GF-D8 (cell line): ENCODE measurements around the gene ASPM.
"Not testable (repeated sequence)": the region's sequence is repeated elsewhere in the genome, so short reads cannot be mapped to it uniquely, and the experiment has no call there.

Experiments
- DNase-seq: peaks from one replicate; lab custom pipeline; 2025; lab: John Stamatoyannopoulos, UW

ASPM gene

DNA sequence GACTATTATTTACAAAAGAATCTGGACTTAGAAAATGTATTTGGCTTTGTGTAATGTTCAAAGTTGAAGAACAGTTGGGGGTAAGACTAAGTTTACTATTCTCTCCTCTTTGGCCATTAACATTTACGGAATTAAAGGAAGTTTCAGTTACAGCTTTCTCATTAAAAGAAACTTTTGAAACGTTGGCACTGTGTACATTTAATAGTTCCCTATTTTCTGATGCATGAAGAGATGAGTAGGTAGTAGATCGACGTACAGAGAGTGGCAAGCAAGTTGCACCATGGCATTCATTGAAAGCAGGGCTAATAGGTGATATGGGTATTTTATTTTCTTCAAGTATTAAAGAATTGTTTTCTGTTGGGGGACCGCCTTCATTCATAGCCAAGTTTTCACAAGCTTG is 3.2 kb downstream of the ASPM start:
- DNase-seq, result no peak

- DNase-seq, result no peak
Measured at GRCh38 chr1:197141575-197141974, 4.9 kb downstream of the ASPM start.

DNA sequence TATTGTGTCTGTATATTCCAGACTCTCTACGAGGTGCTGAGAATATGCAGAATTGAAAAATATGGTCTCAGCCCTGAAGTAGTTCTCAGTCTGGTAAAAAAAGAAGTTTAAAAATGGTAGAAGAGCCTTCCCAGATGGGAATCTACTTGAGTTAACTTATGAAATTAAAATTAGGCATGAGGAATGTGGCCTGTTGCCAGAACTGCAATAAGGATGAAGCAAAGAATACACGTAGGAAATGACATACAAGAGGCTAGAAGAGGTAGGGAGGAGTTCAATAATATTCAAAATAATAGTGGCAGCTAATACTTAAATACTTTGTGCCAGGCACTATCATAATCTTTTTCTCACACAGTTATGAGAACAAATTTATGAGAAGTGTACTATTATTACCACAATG is 6.3 kb downstream of the ASPM start:
- DNase-seq, result no peak

GRCh38 chr1:197139169-197139568 is 7.3 kb downstream of the ASPM start:
- DNase-seq, result no peak

GRCh38 chr1:197137322-197137721 is 9.1 kb downstream of the ASPM start:
- DNase-seq, result no peak

DNA sequence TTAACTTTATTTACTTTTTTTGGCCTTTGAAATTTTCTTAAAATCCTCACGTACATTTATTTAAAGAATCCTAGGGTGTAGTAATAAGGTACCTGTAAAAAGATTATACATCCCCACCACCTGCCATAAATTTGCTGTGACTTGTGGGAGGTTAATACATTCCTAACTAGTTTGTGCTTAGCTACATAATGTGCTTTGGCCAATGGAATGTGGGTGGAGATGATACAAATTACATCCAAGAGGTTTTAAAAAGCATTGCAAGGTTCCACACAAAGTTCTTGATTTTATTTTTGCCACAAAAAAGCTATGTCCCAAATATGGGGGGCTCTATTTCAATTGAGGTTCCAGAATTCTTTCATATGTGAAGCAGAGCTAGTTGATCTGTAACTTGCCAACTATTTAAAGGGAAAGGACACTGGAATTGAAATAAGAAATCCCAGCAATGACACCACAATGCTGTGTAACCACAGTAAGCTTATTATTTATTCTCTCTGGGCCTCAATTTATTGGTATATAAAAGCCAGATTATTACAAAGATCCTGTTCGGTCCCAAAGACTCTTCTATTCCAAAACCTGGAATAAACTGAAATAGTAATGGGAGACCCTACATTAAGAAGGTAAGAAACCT is 15.7 kb downstream of the ASPM start:
- no peak for DNase-seq

DNA sequence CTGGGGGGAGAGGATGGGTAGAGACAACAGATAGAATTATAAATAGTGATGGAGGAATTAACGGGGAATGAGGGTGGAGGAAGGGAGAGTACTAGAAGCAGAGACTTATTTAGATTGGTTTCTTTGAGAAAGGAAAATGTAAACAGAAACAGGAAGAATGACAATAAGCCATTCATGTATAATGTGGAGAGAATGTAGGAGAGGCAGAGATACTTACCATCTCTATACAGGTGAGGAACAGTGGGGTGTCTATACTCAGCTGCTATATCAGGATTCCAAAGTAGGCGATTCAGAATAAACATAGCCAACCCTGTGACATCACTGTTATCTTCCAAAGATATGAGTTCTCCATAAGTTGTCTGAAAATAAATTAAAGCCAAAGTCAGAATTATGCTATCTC is 16.8 kb downstream of the ASPM start:
- no peak for DNase-seq

GRCh38 chr1:197127246-197127912 is 19.1 kb downstream of the ASPM start:
- DNase-seq, result no peak

- no peak for DNase-seq
Measured at GRCh38 chr1:197126691-197127090, 19.8 kb downstream of the ASPM start.

DNA sequence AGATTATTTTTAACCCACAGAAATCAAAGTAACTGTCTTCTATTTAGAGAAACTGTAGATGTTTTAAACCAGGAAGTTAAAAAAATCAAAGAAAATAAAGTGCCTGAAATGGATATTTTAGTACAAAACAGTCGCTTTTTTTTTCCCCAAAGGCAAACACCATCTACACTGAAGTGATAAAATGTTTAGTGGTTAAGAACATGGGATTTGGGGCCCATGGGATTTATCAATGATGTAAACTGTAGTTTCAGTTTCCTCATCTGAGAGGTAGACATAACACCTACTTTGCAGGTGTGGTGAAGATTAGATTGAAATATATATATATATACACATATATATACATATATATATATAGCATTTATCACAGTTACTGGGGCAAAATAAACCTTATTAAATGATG is 22.1 kb downstream of the ASPM start:
- DNase-seq, result no peak

DNA sequence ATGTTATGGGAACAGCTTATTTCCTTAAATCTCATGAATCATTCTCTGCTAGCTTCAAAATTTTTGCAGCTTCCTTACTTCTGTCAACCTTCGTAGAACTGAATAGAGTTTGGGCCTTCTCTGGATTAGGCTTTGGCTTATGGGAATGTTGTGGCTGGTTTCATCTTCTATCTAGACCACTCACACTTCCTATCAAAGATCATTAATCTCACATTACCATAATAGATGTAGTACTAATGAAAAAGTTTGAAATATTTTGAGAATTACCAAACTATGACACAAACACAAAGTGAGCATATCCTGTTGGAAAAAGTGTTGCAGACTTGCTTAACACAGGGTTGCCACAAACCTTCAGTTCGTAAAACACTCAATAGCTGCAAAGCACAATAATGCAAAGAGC is 30.3 kb downstream of the ASPM start:
- DNase-seq, result no peak

DNA sequence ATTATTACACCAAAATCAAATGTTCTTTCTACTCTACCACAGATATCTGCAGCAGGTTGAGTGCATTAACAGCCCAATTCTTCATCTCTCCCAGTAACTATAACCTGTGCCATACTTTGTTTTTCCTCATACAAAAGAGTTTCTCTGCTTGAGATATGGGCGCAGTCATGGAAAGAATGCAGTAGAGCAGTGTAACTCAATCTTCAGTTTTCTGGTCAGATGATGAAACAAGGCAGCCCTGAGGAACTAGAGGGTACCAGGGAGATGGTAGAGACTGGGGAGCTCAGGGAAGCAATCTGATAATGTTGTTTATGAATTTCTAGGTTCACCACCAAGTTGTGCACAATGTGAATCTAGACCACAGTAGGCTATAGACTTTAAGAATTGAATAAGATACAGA is 39.6 kb downstream of the ASPM start:
- DNase-seq, result no peak

- DNase-seq, result no peak
Measured at GRCh38 chr1:197103300-197103699, 43.2 kb downstream of the ASPM start.

GRCh38 chr1:197101978-197102377 is 44.5 kb downstream of the ASPM start:
- no peak for DNase-seq

DNA sequence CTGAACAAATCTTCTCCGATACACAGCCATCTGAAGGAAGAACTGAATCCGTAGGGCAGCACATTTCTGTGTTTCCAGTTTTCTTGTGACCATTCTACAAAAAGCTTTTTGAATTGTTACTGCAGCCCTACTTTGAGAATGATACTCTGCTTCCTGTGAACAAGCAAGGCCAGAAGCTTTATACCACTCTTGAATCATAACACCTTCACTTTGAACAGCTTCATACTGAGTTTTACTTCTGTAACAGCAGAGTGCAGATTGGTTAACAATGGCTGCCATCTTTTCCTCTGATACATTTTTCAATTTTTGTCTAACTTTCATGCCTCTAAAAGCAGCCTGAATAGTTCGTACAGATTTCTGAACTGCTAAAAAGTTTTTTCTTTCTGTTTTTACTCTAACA is 45.8 kb downstream of the ASPM start:
- DNase-seq, result no peak

GRCh38 chr1:197099444-197099843 is 47.0 kb downstream of the ASPM start:
- no peak for DNase-seq

- DNase-seq, result not testable (repeated sequence)
Measured at GRCh38 chr1:197096971-197097370, 49.5 kb downstream of the ASPM start.

- DNase-seq, result no peak
Measured at GRCh38 chr1:197096137-197096536, 50.3 kb downstream of the ASPM start.

DNA sequence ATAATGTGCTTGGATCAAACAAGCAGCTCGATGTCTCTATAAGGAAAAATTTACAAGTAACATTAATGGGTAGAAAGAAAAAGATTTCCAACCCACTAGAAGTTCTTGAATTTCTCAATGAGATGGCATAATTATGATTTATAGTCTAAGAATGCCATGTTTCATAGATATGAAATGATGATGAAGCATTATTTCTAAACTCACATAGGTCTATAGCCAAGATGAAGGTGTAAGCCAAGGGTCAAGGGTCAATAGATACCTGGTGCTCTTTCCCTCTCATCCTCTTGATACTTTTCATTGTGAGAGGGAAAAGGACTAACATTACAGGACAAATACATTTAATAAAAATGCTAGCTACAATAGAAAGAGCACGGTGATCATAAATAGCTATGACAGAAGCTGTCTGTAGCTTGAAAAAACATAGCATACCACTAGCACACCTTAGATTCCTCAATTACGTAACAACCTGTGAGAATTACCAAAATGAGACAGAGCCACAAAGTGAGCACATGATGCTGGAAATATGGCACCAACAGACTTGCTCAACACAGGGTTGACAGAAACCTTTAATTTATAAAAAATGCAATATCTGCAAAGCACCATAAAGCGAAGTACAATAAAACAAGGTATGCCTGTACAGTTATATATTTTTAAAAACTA is 53.1 kb downstream of the ASPM start:
- no peak for DNase-seq

DNA sequence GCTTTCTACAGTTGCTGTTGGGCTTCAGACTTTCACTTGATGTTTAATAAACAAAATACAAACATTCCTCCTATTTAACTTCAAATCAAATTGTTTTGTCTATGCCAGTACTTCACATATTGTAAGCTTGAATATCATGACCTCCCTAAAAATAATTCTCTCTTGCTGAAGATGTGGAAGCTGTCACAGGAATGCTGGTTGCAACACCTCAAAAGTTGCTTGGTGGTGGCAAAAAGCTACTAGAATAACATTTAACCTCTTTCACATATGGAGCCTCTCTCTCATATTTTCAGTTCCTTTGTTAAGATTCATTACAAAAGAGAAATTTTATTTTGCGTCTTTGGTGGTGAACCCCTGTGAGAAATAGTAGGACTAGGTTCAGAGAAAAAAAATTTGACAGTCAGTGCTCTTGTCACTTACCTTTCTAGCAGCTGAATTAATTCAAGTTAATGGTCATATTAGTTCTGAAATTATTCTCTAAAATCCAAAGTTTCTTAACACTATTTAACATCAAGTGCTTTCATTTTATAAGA is 53.9 kb downstream of the ASPM start:
- DNase-seq, result no peak

- no peak for DNase-seq
Measured at GRCh38 chr1:197083474-197083873, 63.0 kb downstream of the ASPM start.

GRCh38 chr1:197081117-197081753 is 65.2 kb downstream of the ASPM start:
- no peak for DNase-seq

DNA sequence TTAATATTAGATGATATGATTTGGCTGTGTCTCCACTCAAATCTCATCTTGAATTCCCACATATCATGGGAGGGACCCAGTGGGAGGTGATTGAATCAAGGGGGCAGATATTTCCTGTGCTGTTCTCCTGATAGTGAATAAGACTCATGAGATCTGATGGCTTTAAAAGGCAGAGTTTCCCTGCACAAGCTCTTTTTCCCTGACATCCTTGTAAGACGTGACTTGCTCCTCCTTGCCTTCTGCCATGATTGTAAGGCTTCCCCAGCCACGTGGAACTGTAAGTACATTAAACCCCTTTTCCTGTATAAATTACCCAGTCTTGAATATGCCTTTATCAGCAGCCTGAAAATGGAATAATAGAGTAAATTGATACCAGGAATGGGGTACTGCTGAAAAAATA is 66.1 kb downstream of the ASPM start:
- no peak for DNase-seq
